HepG2 (cell line): ENCODE data around the gene CTNNA3. TPM values are rescaled to one million over a fixed set of nuclear protein-coding genes. Genes with fewer than 3 reads are reported as not detected.

Experiments used
- ATAC-seq: fragments of 200-7000 bp; cut with Tn5 transposase; 3 replicates; pipeline ENCODE4 v1.9.1; 2020; ENCODE audit warnings: mild to moderate bottlenecking, moderate library complexity
- BruUV-seq: library from RNA; stranded (reverse); fragments of 400-500 nt; replicated peaks from 2 replicates; lab custom pipeline; 2021; lab: Mats Ljungman, UMichigan
- CTCF ChIA-PET: fragments of 300-600 bp; formaldehyde crosslinking; extraction: SDS; loops from one replicate; lab custom pipeline; 2021; ENCODE audit warnings: low total read pairs, inconsistent platforms, low intra/inter-chr PET ratio; lab: Yijun Ruan, JAX
- POLR2A ChIA-PET: fragments of 350-600 bp; sonication (Branson Sonifier 250); formaldehyde crosslinking; loops from one replicate; lab custom pipeline; 2020; ENCODE audit warnings: antibody characterized with exemption, inconsistent platforms; lab: Yijun Ruan, JAX
- DNase-seq: peaks from one replicate; pipeline ENCODE4 v3.0.0-alpha.2; 2015; ENCODE audit warnings: low spot score
- FAIRE-seq: peaks from 3 replicates; lab custom pipeline; 2011; peaks lifted over from hg19 to GRCh38; lab: Jason Lieb, UNC
- H2AFZ ChIP-seq: one replicate; pipeline ENCODE4 v1.6.1; 2011; ENCODE audit warnings: low read length, inconsistent platforms
- H3K27ac ChIP-seq: fragments of 300-600 bp; 3 replicates; pipeline ENCODE4 v1.8.0; 2011; ENCODE audit warnings: mixed run types, mild to moderate bottlenecking, mixed read lengths, low read length, inconsistent platforms; ENCODE audit not compliant: insufficient read depth; ENCODE audit errors: extremely low read length
- H3K27me3 ChIP-seq, 2 experiments: fragments of 200-600 bp in 1 of 2; 2 replicates in 1 of 2; 3 replicates in 1 of 2; pipeline versions ENCODE4 v1.6.0 to v1.8.0; 2011; ENCODE audit warnings: low read length in 2 of 2, mild to moderate bottlenecking in 2 of 2, moderate library complexity in 2 of 2, inconsistent platforms in 1 of 2; ENCODE audit not compliant: insufficient read depth in 2 of 2, control insufficient read depth in 1 of 2
- H3K36me3 ChIP-seq, 2 experiments: fragments of 200-600 bp in 1 of 2; replicated peaks in 1 of 2; 2 replicates in 1 of 2; 3 replicates in 1 of 2; pipeline versions ENCODE4 v1.5.1 to v1.8.0; 2011; ENCODE audit warnings: low read length in 2 of 2, inconsistent platforms in 1 of 2; ENCODE audit not compliant: insufficient read depth in 2 of 2, control insufficient read depth in 1 of 2
- H3K4me1 ChIP-seq: 2 replicates; pipeline ENCODE4 v1.5.1; 2012; ENCODE audit warnings: low read length, inconsistent platforms; ENCODE audit not compliant: insufficient read depth
- H3K4me2 ChIP-seq: 2 replicates; pipeline ENCODE4 v1.6.0; 2011; ENCODE audit warnings: low read depth, low read length, inconsistent platforms
- H3K4me3 ChIP-seq, 3 experiments: fragments of 200-600 bp in 1 of 3; sonication (generic), shearing (Covaris generic) in 1 of 3; replicated peaks in 1 of 3; 2 replicates each; pipeline ENCODE4 v1.5.1; 2011 to 2016; ENCODE audit warnings: low read length in 3 of 3, inconsistent platforms in 2 of 3, low read depth in 2 of 3, mild to moderate bottlenecking in 2 of 3, control low read depth in 1 of 3, mixed read lengths in 1 of 3; ENCODE audit not compliant: insufficient read depth in 1 of 3
- H3K79me2 ChIP-seq: one replicate; pipeline ENCODE4 v1.6.1; 2011; ENCODE audit warnings: low read length, inconsistent platforms; ENCODE audit not compliant: insufficient read depth
- H3K9ac ChIP-seq: 2 replicates; pipeline ENCODE4 v1.6.0; 2011; ENCODE audit warnings: mild to moderate bottlenecking, low read depth, low read length, inconsistent platforms; ENCODE audit not compliant: insufficient read depth
- H3K9me3 ChIP-seq: 2 replicates; pipeline ENCODE4 v1.5.1; 2012; ENCODE audit warnings: mild to moderate bottlenecking, low read length
- H4K20me1 ChIP-seq: 2 replicates; pipeline ENCODE4 v1.6.0; 2011; ENCODE audit warnings: inconsistent platforms, mild to moderate bottlenecking, low read length, moderate library complexity; ENCODE audit not compliant: insufficient read depth
- CREB1 ChIP-seq, 2 experiments: fragments of 450-650 bp in 1 of 2; IDR thresholded peaks; 2 replicates each; pipeline ENCODE4 v1.6.1; 2016 to 2017; ENCODE audit warnings: control low read depth in 1 of 2, mild to moderate bottlenecking in 1 of 2, missing compliant biosample characterization in 1 of 2, missing genetic modification characterization in 1 of 2
- DDIT3 ChIP-seq: sonication (generic); formaldehyde crosslinking; IDR thresholded peaks from 2 replicates; pipeline ENCODE4 v1.4.0; 2020; ENCODE audit warnings: mild to moderate bottlenecking, missing genetic modification reagents
- MIER3 ChIP-seq: IDR thresholded peaks from 2 replicates; pipeline ENCODE4 v1.6.1; 2016; ENCODE audit warnings: missing compliant biosample characterization, borderline replicate concordance
- MLX ChIP-seq: IDR thresholded peaks from 2 replicates; pipeline ENCODE4 v1.6.1; 2016
- ZNF496 ChIP-seq: sonication (generic); formaldehyde crosslinking; IDR thresholded peaks from 2 replicates; pipeline ENCODE4 v1.8.1; 2023; ENCODE audit warnings: mild to moderate bottlenecking, moderate library complexity, missing genetic modification reagents; ENCODE audit not compliant: insufficient replicate concordance
- ZNF513 ChIP-seq: sonication (generic); formaldehyde crosslinking; conservative IDR thresholded peaks from 2 replicates; pipeline ENCODE4 v1.5.0; 2020; ENCODE audit warnings: missing genetic modification reagents
- ZNF572 ChIP-seq: sonication (generic); formaldehyde crosslinking; IDR thresholded peaks from 2 replicates; pipeline ENCODE4 v1.5.1; 2020; ENCODE audit warnings: mild to moderate bottlenecking, missing genetic modification reagents
- WGBS: methylation state at CpG from one replicate; pipeline ENCODE4 v1.1.6; 2017; ENCODE audit warnings: low lambda C conversion rate; 5-methylcytosine and 5-hydroxymethylcytosine counted together
- in situ Hi-C: cut with HindIII; loops from 2 replicates; pipeline ENCODE4 v1.10.0; 2017; ENCODE audit warnings: low pct_unique_long_range_greater_than_20kb; ENCODE audit not compliant: extremely low pct_ligation_motif_present
- intact Hi-C: fragments of 100-400 bp; cut with micrococcal nuclease; formaldehyde crosslinking; loops from one replicate; pipeline ENCODE4 v1.10.0; 2022; ENCODE audit not compliant: unreplicated experiment
- polyA plus RNA-seq, 8 experiments: library from polyadenylated mRNA; depleted of rRNA in 3 of 8; stranded (reverse) in 7 of 8; unstranded in 1 of 8; fragments of >200 nt; fragmentation: Illumina TruSeq in 4 of 8; extraction: Trizol in 4 of 8; gene quantifications; 2 replicates each; pipeline versions ENCODE4 v1.2.1 to v1.2.3, GENCODE V29; 2011 to 2016; ENCODE audit warnings: low read depth in 4 of 8, missing spikeins in 1 of 8, mixed read lengths in 1 of 8; ENCODE audit not compliant: insufficient read depth in 1 of 8
- total RNA-seq, 5 experiments: library from RNA; depleted of rRNA; stranded (reverse); fragments of >200 nt; fragmentation: Illumina TruSeq; extraction: Trizol; gene quantifications; 2 replicates each; pipeline ENCODE4 v1.2.3, GENCODE V29; 2016; ENCODE audit warnings: low read depth in 1 of 5
- TF ChIP-seq, protein P1 (sequence below): sonication (generic); formaldehyde crosslinking; IDR thresholded peaks from 2 replicates; pipeline ENCODE4 v1.4.0; 2020; ENCODE audit warnings: missing genetic modification reagents; ENCODE audit errors: not compliant biosample characterization
- TF ChIP-seq, protein P2 (sequence below): sonication (generic); formaldehyde crosslinking; IDR thresholded peaks from 2 replicates; pipeline ENCODE4 v1.8.0; 2022; ENCODE audit warnings: mild to moderate bottlenecking, missing genetic modification reagents, borderline replicate concordance

Gene CTNNA3
- total and polyA plus RNA-seq, 2 of the 13 experiments (the other 11 are each of a cell fraction or from before 2014, with no cell fraction given), result not detected

GRCh38 chr10:66045859-66046258 lies 1650.1 kb downstream of the CTNNA3 start (continued):
- TF ChIP-seq CREB1 (IDR thresholded peaks at IDR 0.05), result no peak
- TF ChIP-seq CREB1 (CRISPR knock-in tag; IDR thresholded peaks at IDR 0.05), result no peak
- TF ChIP-seq ZNF513 (CRISPR knock-in tag), result no peak
- TF ChIP-seq, protein P1, sequence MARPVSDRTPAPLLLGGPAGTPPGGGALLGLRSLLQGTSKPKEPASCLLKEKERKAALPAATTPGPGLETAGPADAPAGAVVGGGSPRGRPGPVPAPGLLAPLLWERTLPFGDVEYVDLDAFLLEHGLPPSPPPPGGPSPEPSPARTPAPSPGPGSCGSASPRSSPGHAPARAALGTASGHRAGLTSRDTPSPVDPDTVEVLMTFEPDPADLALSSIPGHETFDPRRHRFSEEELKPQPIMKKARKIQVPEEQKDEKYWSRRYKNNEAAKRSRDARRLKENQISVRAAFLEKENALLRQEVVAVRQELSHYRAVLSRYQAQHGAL (CRISPR knock-in tag), result no peak
- TF ChIP-seq, protein P2, sequence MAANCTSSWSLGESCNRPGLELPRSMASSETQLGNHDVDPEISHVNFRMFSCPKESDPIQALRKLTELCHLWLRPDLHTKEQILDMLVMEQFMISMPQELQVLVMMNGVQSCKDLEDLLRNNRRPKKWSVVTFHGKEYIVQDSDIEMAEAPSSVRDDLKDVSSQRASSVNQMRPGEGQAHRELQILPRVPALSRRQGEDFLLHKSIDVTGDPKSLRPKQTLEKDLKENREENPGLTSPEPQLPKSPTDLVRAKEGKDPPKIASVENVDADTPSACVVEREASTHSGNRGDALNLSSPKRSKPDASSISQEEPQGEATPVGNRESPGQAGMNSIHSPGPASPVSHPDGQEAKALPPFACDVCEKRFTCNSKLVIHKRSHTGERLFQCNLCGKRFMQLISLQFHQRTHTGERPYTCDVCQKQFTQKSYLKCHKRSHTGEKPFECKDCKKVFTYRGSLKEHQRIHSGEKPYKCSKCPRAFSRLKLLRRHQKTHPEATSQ (CRISPR knock-in tag), result no peak
- TF ChIP-seq MLX (CRISPR knock-in tag), result no peak
- TF ChIP-seq MIER3 (CRISPR knock-in tag), result no peak
- no peak for TF ChIP-seq DDIT3 (CRISPR knock-in tag)

DNA sequence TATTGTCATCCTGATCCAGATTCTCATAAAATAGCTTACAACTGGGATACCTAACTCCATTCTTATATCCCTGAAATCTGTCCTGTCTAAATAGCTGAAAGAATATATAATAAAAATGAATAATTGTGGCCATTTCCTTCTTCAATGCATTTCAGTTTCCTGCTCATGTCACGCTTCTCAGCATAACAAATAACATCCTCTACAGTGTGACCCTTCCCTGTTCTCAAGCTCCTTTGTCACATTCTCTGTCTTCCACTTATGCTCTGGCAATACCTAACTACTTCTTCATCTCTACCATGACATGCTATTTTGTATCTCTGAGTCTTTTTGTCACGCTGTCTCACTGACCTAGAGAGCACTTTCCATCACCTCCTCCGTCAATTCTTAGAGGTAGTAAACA lies 1654.2 kb downstream of the CTNNA3 start:
- Histone ChIP-seq H3K4me2 (no peak overlapping the region), H3K4me3 (no peak overlapping the region), H3K79me2 (no peaks in the 10 kb centered on the region), H3K36me3 (no peaks in the 10 kb centered on the region), H3K9me3 (peaks cover 8% of the 10 kb centered on the region; the same call in 1 of the 2 replicates), H2AFZ (no peak overlapping the region), H3K27ac (no peak overlapping the region), H3K4me1 (no peaks in the 10 kb centered on the region), H3K27me3 (no peaks in the 10 kb centered on the region), H4K20me1 (no peaks in the 10 kb centered on the region), H3K9ac (no peak overlapping the region)
- ChIA-PET CTCF (no interaction called here), POLR2A (no interaction called here)
- BruUV-seq, result no TSS peak
- no peak for DNase-seq
- no peak for ATAC-seq
- WGBS, result 16% methylated on average over 3 of the region's 3 CpGs
- in situ Hi-C loops, result no loop called here
- no peak for FAIRE-seq
- intact Hi-C loops, result no loop called here
- TF ChIP-seq ZNF572 (CRISPR knock-in tag) (no peak), ZNF496 (CRISPR knock-in tag) (no peak)
